Stimulated activated naive B cell treated with anti-CD40 and anti-IgM and Interleukin-4, amounts not matched to agents 10 μg/mL and 1 μg/mL and 100 μg/mL, for 72 hours (primary cell): ENCODE measurements around the gene HPCAL4.

Experiments used
- ATAC-seq, 2 donors: fragments of 150-1000 bp; cut with Tn5 transposase; replicated peaks; 2 replicates each; pipeline ENCODE4 v1.10.0; 2021; ENCODE audit warnings: moderate library complexity in 1 of 2
- DNase-seq: peaks from one replicate; pipeline ENCODE4 v3.0.0; 2021
- H3K27ac Mint-ChIP-seq: one replicate; pipeline ENCODE4 v1.8.0; 2022; ENCODE audit warnings: mild to moderate bottlenecking, mixed read lengths
- H3K27me3 Mint-ChIP-seq, 2 donors: one replicate each; pipeline ENCODE4 v1.8.0; 2022; ENCODE audit warnings: mixed read lengths in 2 of 2
- H3K36me3 Mint-ChIP-seq, 2 donors: one replicate each; pipeline ENCODE4 v1.8.0; 2022; ENCODE audit warnings: mixed read lengths in 2 of 2, mild to moderate bottlenecking in 1 of 2
- H3K4me1 Mint-ChIP-seq, 2 donors: one replicate each; pipeline ENCODE4 v1.8.0; 2022; ENCODE audit warnings: mixed read lengths in 2 of 2, mild to moderate bottlenecking in 1 of 2
- H3K4me3 Mint-ChIP-seq, 2 donors: one replicate each; pipeline ENCODE4 v1.8.0; 2022; ENCODE audit warnings: mild to moderate bottlenecking in 2 of 2, mixed read lengths in 2 of 2, moderate library complexity in 1 of 2
- H3K9me3 Mint-ChIP-seq, 2 donors: one replicate each; pipeline ENCODE4 v1.8.0; 2022; ENCODE audit warnings: mixed read lengths in 2 of 2, mild to moderate bottlenecking in 1 of 2

The HPCAL4 gene

GRCh38 chr1:39628807-39629350 lies 62.4 kb downstream of the HPCAL4 start:
- ATAC-seq = no peak
- Mint-ChIP-seq H3K4me3 (no peak overlapping the region), H3K4me1 (no peaks in the 10 kb centered on the region), H3K27ac (no peak overlapping the region), H3K36me3 (no peaks in the 10 kb centered on the region), H3K9me3 (no peaks in the 10 kb centered on the region), H3K27me3 (peaks cover 24 to 31% of the 10 kb centered on the region in 2 donors)
- no peak for DNase-seq
